Measurements from ENCODE around the gene CCDC192. TPM values are rescaled to one million over a fixed set of nuclear protein-coding genes. Genes with fewer than 3 reads are reported as not detected.
A peak's percentile ranks its signal among the peaks of the same experiment; 100 is the strongest.
"Not testable (repeated sequence)": the region's sequence is repeated elsewhere in the genome, so short reads cannot be mapped to it uniquely, and the experiment has no call there.

Gene CCDC192
- total RNA-seq, 4 donors from 2014 or later = 0.70 to 3.1 (median 2.0) TPM; not detected in 1

DNA sequence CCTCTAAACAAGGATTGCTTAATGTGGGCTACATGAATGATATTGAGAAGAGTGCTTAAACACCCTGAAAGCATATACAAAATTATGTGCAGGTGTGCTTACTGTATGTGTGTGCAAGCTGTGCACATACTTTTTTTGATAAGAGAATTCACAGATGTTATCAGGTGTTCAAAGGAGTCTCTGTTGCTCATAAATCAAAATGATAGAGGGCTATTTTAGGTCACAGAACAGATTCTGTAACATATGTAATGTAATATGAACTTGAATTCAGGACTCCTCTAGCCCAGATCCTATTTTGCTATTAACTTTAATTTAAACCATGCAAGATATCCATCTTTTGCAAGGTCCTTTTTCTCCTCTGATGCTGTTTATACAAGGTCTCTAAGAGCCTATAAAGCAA is 38.2 kb downstream of the CCDC192 start:
- no peaks in the 10 kb centered on the region for H3K36me3 ChIP-seq
- TF ChIP-seq POLR2A (IDR thresholded peaks at IDR 0.05) (no peak), POLR2AphosphoS5 (IDR thresholded peaks at IDR 0.05) (no peak), CTCF (IDR thresholded peaks at IDR 0.05) (no peak), EP300 (IDR thresholded peaks at IDR 0.05) (no peak)
- H3K4me3 ChIP-seq = no peak overlapping the region
- no peak overlapping the region for H3K27ac ChIP-seq
- no peak for DNase-seq (ENCODE audit: low spot score in 2 of 2)
- no peaks in the 10 kb centered on the region for H3K27me3 ChIP-seq
- no peaks in the 10 kb centered on the region for H3K9me3 ChIP-seq
- no peaks in the 10 kb centered on the region for H3K4me1 ChIP-seq

- Histone ChIP-seq H3K27ac (no peak overlapping the region), H3K36me3 (no peaks in the 10 kb centered on the region), H3K4me1 (no peaks in the 10 kb centered on the region), H3K4me3 (no peak overlapping the region), H3K9me3 (no peaks in the 10 kb centered on the region), H3K27me3 (no peaks in the 10 kb centered on the region)
- TF ChIP-seq CTCF (IDR thresholded peaks at IDR 0.05) = no peak
- no peak for TF ChIP-seq POLR2A (IDR thresholded peaks at IDR 0.05)
- TF ChIP-seq EP300 (IDR thresholded peaks at IDR 0.05) = no peak
- no peak for TF ChIP-seq POLR2AphosphoS5 (IDR thresholded peaks at IDR 0.05)
- no peak for DNase-seq (ENCODE audit: low spot score in 2 of 2)
These were observed 41.0 kb downstream of the CCDC192 start for GRCh38 chr5:127744241-127744640.

DNA sequence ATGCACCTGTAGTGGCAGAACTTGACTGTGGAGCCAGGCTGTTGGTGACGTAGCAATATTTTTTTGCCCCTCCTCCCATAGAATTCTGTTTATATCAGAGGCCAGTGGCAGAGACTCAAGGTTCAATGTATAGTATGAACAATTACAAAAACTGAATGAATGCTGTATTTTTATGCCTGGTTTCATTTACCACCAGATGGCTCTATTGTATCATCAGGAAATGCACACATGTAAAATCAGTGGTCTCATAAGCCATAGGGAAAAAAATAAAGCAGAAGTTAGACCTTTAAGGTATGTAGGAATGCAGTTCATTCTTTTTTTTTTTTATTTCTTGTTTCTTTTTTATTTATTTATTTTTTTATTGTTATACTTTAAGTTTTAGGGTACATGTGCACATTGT is 43.6 kb downstream of the CCDC192 start:
- TF ChIP-seq POLR2A (IDR thresholded peaks at IDR 0.05) (no peak), POLR2AphosphoS5 (IDR thresholded peaks at IDR 0.05) (no peak), CTCF (IDR thresholded peaks at IDR 0.05) (no peak), EP300 (IDR thresholded peaks at IDR 0.05) (no peak)
- WGBS = 70% methylated on average over 1 of the region's 1 CpG
- no peak overlapping the region for H3K4me3 ChIP-seq
- no peak overlapping the region for H3K27ac ChIP-seq
- H3K4me1 ChIP-seq = no peaks in the 10 kb centered on the region
- no peaks in the 10 kb centered on the region for H3K9me3 ChIP-seq
- no peak for DNase-seq (ENCODE audit: low spot score in 2 of 2)
- H3K36me3 ChIP-seq = no peaks in the 10 kb centered on the region
- H3K27me3 ChIP-seq = no peaks in the 10 kb centered on the region

GRCh38 chr5:127752503-127753265 is 49.5 kb downstream of the CCDC192 start:
- not testable (repeated sequence) for H3K27me3 ChIP-seq
- WGBS = 53% methylated on average over 14 of the region's 32 CpGs

DNA sequence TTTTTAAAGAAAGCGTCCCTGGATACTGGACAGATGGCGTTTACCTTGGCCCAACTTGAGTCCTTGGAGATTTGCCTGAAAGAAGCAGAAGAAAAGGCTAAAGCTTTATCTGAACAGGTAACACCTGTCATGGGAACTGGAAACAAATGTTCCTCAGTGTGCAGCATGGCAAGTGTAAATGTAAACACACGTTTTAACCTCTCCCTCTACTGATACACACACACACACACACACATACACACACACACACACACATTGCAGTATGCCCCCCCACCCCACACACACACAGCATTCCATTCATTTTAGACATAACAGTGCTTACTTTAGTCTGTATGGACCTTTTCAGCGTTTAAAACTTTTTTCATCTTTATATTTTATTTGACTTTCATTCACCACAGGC is 51.1 kb downstream of the CCDC192 start:
- Histone ChIP-seq H3K4me1 (peaks cover 2% of the 10 kb centered on the region), H3K36me3 (no peaks in the 10 kb centered on the region), H3K4me3 (no peak overlapping the region), H3K27ac (no peak overlapping the region), H3K9me3 (no peaks in the 10 kb centered on the region), H3K27me3 (no peaks in the 10 kb centered on the region)
- DNase-seq (ENCODE audit: low spot score in 2 of 2) = no peak
- WGBS = 46% methylated on average over 4 of the region's 4 CpGs
- TF ChIP-seq CTCF (IDR thresholded peaks at IDR 0.05) = no peak

More at GRCh38 chr5:127752503-127753265, 49.5 kb downstream of the CCDC192 start:
- H3K4me3 ChIP-seq = peak overlapping the region; percentile 27
- not testable (repeated sequence) for DNase-seq (ENCODE audit: low spot score in 2 of 2); H3K9me3 ChIP-seq; H3K36me3 ChIP-seq; H3K4me1 ChIP-seq; H3K27ac ChIP-seq

GRCh38 chr5:127754706-127755105 is 51.5 kb downstream of the CCDC192 start:
- Histone ChIP-seq H3K4me3 (no peak overlapping the region), H3K27ac (no peak overlapping the region), H3K4me1 (peaks cover 3% of the 10 kb centered on the region), H3K27me3 (no peaks in the 10 kb centered on the region), H3K9me3 (no peaks in the 10 kb centered on the region), H3K36me3 (no peaks in the 10 kb centered on the region)
- no peak for TF ChIP-seq EP300 (IDR thresholded peaks at IDR 0.05)
- TF ChIP-seq POLR2AphosphoS5 (IDR thresholded peaks at IDR 0.05) = no peak
- no peak for TF ChIP-seq CTCF (IDR thresholded peaks at IDR 0.05)
- no peak for TF ChIP-seq POLR2A (IDR thresholded peaks at IDR 0.05)
- no peak for DNase-seq (ENCODE audit: low spot score in 2 of 2)
- 65% methylated on average over 2 of the region's 2 CpGs for WGBS

All from suprapubic skin (tissue), 4 donors.